Measurements from ENCODE around the gene ETS1.

ETS1 gene

GRCh38 chr11:128432926-128433325 lies 154.4 kb downstream of the ETS1 start:
- H3K4me1 Mint-ChIP-seq (ENCODE audit: low read depth): peaks cover 28% of the 10 kb centered on the region
- no peak overlapping the region for H3K27ac Mint-ChIP-seq
- H3K4me3 Mint-ChIP-seq: no peak overlapping the region
- no peaks in the 10 kb centered on the region for H3K36me3 Mint-ChIP-seq (ENCODE audit: low read depth)
- H3K27me3 Mint-ChIP-seq: no peaks in the 10 kb centered on the region
- no peaks in the 10 kb centered on the region for H3K9me3 Mint-ChIP-seq

- no peak overlapping the region for H3K4me3 Mint-ChIP-seq
- peaks cover 27% of the 10 kb centered on the region for H3K4me1 Mint-ChIP-seq (ENCODE audit: low read depth)
- no peaks in the 10 kb centered on the region for H3K9me3 Mint-ChIP-seq
- no peak overlapping the region for H3K27ac Mint-ChIP-seq
- H3K36me3 Mint-ChIP-seq (ENCODE audit: low read depth): no peaks in the 10 kb centered on the region
- no peaks in the 10 kb centered on the region for H3K27me3 Mint-ChIP-seq
Observed at GRCh38 chr11:128431931-128432330, 155.4 kb downstream of the ETS1 start.

GRCh38 chr11:128428935-128429334 lies 158.4 kb downstream of the ETS1 start:
- Mint-ChIP-seq H3K4me3 (no peak overlapping the region), H3K27ac (peak overlapping the region; percentile 49), H3K36me3 (ENCODE audit: low read depth) (no peaks in the 10 kb centered on the region), H3K9me3 (no peaks in the 10 kb centered on the region), H3K4me1 (ENCODE audit: low read depth) (peaks cover 39% of the 10 kb centered on the region), H3K27me3 (no peaks in the 10 kb centered on the region)

GRCh38 chr11:128424851-128425285 lies 162.5 kb downstream of the ETS1 start:
- Mint-ChIP-seq H3K9me3 (no peaks in the 10 kb centered on the region), H3K27me3 (no peaks in the 10 kb centered on the region), H3K4me3 (no peak overlapping the region), H3K27ac (peak overlapping the region; percentile 43), H3K36me3 (ENCODE audit: low read depth) (no peaks in the 10 kb centered on the region), H3K4me1 (ENCODE audit: low read depth) (peaks cover 80% of the 10 kb centered on the region)

GRCh38 chr11:128424271-128424711 lies 163.1 kb downstream of the ETS1 start:
- Mint-ChIP-seq H3K36me3 (ENCODE audit: low read depth) (no peaks in the 10 kb centered on the region), H3K27ac (peak overlapping the region; percentile 57), H3K27me3 (no peaks in the 10 kb centered on the region), H3K4me3 (no peak overlapping the region), H3K9me3 (no peaks in the 10 kb centered on the region), H3K4me1 (ENCODE audit: low read depth) (peaks cover 82% of the 10 kb centered on the region)

GRCh38 chr11:128422576-128423370 lies 164.6 kb downstream of the ETS1 start:
- no peaks in the 10 kb centered on the region for H3K9me3 Mint-ChIP-seq
- H3K4me1 Mint-ChIP-seq (ENCODE audit: low read depth): peaks cover 84% of the 10 kb centered on the region
- H3K4me3 Mint-ChIP-seq: peak overlapping the region; percentile 75
- no peaks in the 10 kb centered on the region for H3K27me3 Mint-ChIP-seq
- H3K36me3 Mint-ChIP-seq (ENCODE audit: low read depth): no peaks in the 10 kb centered on the region
- H3K27ac Mint-ChIP-seq: peak overlapping the region; percentile 94

- H3K36me3 Mint-ChIP-seq (ENCODE audit: low read depth): no peaks in the 10 kb centered on the region
- peaks cover 89% of the 10 kb centered on the region for H3K4me1 Mint-ChIP-seq (ENCODE audit: low read depth)
- peak overlapping the region; percentile 94 for H3K27ac Mint-ChIP-seq
- no peaks in the 10 kb centered on the region for H3K27me3 Mint-ChIP-seq
- no peaks in the 10 kb centered on the region for H3K9me3 Mint-ChIP-seq
- H3K4me3 Mint-ChIP-seq: peak overlapping the region; percentile 75
Observed at GRCh38 chr11:128421577-128422330, 165.6 kb downstream of the ETS1 start.

- no peaks in the 10 kb centered on the region for H3K36me3 Mint-ChIP-seq (ENCODE audit: low read depth)
- H3K4me1 Mint-ChIP-seq (ENCODE audit: low read depth): peaks cover 88% of the 10 kb centered on the region
- no peaks in the 10 kb centered on the region for H3K27me3 Mint-ChIP-seq
- H3K9me3 Mint-ChIP-seq: no peaks in the 10 kb centered on the region
- peak overlapping the region; percentile 94 for H3K27ac Mint-ChIP-seq
- H3K4me3 Mint-ChIP-seq: peak overlapping the region; percentile 20
Observed at GRCh38 chr11:128420951-128421350, 166.4 kb downstream of the ETS1 start.

GRCh38 chr11:128420265-128420664 lies 167.1 kb downstream of the ETS1 start:
- Mint-ChIP-seq H3K9me3 (no peaks in the 10 kb centered on the region), H3K4me3 (no peak overlapping the region), H3K36me3 (ENCODE audit: low read depth) (no peaks in the 10 kb centered on the region), H3K27ac (peak overlapping the region; percentile 5), H3K4me1 (ENCODE audit: low read depth) (peaks cover 92% of the 10 kb centered on the region), H3K27me3 (no peaks in the 10 kb centered on the region)

- Mint-ChIP-seq H3K36me3 (ENCODE audit: low read depth) (no peaks in the 10 kb centered on the region), H3K9me3 (no peaks in the 10 kb centered on the region), H3K4me1 (ENCODE audit: low read depth) (peaks cover 88% of the 10 kb centered on the region), H3K27me3 (no peaks in the 10 kb centered on the region), H3K27ac (no peak overlapping the region), H3K4me3 (no peak overlapping the region)
Observed at GRCh38 chr11:128419012-128419767, 168.2 kb downstream of the ETS1 start.

GRCh38 chr11:128417607-128418324 lies 169.6 kb downstream of the ETS1 start:
- no peaks in the 10 kb centered on the region for H3K9me3 Mint-ChIP-seq
- H3K27me3 Mint-ChIP-seq: no peaks in the 10 kb centered on the region
- no peak overlapping the region for H3K27ac Mint-ChIP-seq
- no peak overlapping the region for H3K4me3 Mint-ChIP-seq
- peaks cover 82% of the 10 kb centered on the region for H3K4me1 Mint-ChIP-seq (ENCODE audit: low read depth)
- no peaks in the 10 kb centered on the region for H3K36me3 Mint-ChIP-seq (ENCODE audit: low read depth)

GRCh38 chr11:128416976-128417375 lies 170.4 kb downstream of the ETS1 start:
- Mint-ChIP-seq H3K36me3 (ENCODE audit: low read depth) (no peaks in the 10 kb centered on the region), H3K27me3 (no peaks in the 10 kb centered on the region), H3K27ac (no peak overlapping the region), H3K4me1 (ENCODE audit: low read depth) (peaks cover 82% of the 10 kb centered on the region), H3K9me3 (no peaks in the 10 kb centered on the region), H3K4me3 (no peak overlapping the region)

GRCh38 chr11:128415539-128415938 lies 171.8 kb downstream of the ETS1 start:
- Mint-ChIP-seq H3K4me3 (no peak overlapping the region), H3K27me3 (no peaks in the 10 kb centered on the region), H3K9me3 (no peaks in the 10 kb centered on the region), H3K27ac (no peak overlapping the region), H3K36me3 (ENCODE audit: low read depth) (no peaks in the 10 kb centered on the region), H3K4me1 (ENCODE audit: low read depth) (peaks cover 72% of the 10 kb centered on the region)
